GM21786 (cell line): ENCODE results near the gene APLP1.
"Not testable (repeated sequence)": the region's sequence is repeated elsewhere in the genome, so short reads cannot be mapped to it uniquely, and the experiment has no call there.

Source experiments
- ATAC-seq: cut with Tn5 transposase; IDR thresholded peaks from one replicate; pipeline ENCODE4 v1.9.1; 2021; ENCODE audit not compliant: unreplicated experiment

Gene APLP1

GRCh38 chr19:35868172-35868822 lies at the start of gene APLP1:
TSS of gene APLP1 (plus strand) at chr19:35868574. CDS start at chr19:35868637, 63 bp downstream.
- no peak for ATAC-seq

DNA sequence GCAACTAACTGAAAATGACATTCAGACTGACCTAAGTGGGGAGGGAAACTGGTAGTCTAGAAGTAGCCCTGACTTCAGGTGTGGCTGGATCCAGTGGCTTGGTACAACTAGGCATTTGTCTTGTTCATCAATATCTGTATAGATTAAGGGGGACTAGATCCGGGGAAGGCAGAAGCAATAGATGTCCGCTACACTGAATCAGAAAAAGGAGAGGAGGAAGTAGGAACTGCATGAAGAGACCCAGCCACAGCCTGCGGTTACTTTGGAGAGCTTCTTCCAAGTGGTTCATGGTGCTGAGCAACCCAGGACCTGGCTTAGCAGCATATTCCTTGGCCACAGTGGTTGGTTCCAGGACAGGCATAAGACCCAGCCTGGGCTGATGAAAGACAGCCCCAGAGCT lies 45.8 kb upstream of the APLP1 start:
- no peak for ATAC-seq

DNA sequence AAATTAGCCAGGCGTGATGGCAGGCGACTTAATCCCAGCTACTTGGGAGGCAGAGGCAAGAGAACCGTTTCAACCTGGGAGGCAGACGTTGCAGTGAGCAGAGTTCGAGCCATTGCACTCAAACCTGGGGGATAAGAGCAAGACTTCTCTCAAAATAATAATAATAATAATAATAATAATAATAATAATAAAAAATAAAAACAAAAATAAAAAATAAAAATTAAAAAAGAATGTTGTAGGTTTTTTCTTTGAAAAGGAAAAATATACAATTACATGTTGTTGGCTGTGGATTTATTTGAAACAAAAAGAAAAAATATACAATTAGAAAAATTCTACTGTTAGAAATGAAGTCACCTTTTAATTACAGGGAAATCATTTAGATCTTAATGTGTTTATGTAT lies 44.2 kb upstream of the APLP1 start:
- ATAC-seq: no peak

DNA sequence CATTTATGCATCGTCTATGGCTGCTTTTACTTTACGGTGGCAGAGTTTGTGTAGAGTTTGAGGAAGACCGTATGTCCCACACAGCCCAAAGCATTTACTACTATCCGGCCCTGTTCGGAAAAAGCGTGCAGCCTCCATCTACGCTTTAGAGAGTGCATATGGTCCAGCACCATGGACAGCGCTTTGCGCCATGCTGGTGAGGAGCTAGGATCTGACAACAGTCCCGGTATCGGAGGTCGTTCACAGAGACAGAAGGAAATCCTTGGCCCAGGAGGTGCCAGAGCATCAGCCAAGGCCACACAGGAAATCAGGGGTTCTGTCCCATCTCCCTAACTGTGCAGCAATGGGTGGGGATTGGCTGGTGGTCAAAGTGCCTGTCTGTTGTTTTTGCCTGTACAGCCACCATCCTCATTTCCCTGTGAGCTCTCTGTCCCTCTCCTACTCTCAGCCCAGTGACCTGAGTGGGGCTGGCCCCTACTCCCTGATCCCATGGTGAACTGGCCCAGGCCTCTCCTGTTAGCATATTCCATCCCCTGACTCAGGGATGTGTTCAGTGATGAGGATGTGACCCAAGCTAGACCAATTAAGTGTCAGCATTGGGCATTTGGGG lies 39.6 kb upstream of the APLP1 start:
- ATAC-seq: no peak

- ATAC-seq: no peak
Measured at GRCh38 chr19:35830986-35831385, 37.4 kb upstream of the APLP1 start.

- no peak for ATAC-seq
Measured at GRCh38 chr19:35832054-35832453, 36.3 kb upstream of the APLP1 start.

DNA sequence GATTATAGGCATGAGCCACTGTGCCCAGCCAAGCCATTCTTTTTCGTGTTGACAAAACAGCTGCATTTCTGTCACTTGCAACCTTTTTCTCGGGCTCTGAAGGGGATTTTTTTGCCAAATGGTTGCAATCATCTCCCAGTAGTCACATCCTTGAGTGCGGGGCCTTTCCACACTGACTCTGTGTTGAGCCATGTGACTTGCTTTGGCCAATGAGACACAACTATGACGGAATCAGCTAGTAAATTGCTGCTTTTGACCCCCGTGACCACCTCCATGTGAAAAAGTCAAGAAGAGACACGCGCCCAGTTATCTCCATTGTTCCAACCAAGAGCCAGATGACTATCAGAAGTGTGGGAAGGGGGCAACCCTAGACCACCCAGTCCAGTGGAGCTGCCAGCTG lies 34.4 kb upstream of the APLP1 start:
- ATAC-seq: no peak

GRCh38 chr19:35836096-35836495 lies 32.3 kb upstream of the APLP1 start:
- not testable (repeated sequence) for ATAC-seq

GRCh38 chr19:35841961-35842595 lies 26.3 kb upstream of the APLP1 start:
- ATAC-seq: no peak

DNA sequence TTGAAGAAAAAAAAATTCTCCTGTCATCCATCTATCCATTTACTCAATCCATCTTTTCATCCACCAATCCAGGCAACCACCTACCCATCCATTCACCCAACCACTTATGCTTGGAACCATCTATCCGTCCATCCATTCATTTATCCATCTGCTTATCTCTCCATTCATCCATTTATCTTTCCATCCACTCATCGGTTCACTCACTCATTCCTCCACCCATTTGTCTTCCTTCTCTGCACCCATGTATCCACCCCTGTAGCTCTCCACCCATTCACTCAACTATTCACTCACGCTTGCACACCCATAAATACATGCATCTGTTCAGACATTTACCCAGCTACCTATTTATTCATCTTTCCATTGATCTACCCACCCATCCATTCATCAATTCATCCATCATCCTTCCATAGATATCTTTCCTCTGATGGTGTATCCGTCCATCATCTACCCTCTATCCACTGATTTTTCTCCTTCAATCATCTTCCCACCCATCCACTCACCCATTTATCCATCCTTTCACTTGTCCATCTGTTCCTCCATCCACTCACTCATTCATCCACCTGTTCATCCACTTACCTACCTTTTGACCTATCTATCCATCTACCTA lies 25.6 kb upstream of the APLP1 start:
- ATAC-seq: no peak

- ATAC-seq: no peak
Measured at GRCh38 chr19:35843676-35844481, 24.5 kb upstream of the APLP1 start.

DNA sequence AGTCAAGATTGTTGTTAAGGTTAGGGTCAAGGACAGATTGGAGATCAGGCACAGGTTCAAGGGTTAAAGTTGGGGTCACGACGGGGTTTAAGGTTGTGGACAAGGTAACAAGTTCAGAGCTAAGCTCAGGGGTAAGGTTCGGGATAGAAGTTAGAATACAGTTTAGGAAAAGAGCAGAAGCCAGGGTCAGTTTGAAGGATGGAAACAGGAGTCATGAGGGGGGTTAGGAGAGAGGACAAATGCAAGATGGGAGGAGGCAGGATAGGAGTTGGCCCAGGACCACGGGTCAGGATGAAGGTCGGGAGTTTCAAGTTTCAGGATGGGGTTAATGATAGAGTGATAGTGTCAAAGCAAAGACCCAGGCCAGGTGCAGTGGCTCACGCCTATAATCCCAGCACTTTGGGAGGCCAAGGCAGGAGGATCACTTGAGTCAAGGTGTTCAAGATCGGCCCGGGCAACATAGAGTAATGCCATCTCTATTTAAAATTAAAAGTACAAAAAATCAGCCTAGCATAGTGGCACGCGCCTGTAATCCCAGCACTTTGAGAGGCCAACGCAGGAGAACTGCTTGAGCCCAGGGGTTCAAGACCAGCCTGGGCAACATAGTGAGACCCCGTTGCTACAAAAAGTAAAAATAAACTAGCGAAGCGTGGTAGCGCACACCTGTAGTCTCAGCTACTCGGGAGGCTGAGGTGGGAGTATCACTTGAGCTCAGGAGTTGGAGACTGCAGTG lies 23.7 kb upstream of the APLP1 start:
- no peak for ATAC-seq

DNA sequence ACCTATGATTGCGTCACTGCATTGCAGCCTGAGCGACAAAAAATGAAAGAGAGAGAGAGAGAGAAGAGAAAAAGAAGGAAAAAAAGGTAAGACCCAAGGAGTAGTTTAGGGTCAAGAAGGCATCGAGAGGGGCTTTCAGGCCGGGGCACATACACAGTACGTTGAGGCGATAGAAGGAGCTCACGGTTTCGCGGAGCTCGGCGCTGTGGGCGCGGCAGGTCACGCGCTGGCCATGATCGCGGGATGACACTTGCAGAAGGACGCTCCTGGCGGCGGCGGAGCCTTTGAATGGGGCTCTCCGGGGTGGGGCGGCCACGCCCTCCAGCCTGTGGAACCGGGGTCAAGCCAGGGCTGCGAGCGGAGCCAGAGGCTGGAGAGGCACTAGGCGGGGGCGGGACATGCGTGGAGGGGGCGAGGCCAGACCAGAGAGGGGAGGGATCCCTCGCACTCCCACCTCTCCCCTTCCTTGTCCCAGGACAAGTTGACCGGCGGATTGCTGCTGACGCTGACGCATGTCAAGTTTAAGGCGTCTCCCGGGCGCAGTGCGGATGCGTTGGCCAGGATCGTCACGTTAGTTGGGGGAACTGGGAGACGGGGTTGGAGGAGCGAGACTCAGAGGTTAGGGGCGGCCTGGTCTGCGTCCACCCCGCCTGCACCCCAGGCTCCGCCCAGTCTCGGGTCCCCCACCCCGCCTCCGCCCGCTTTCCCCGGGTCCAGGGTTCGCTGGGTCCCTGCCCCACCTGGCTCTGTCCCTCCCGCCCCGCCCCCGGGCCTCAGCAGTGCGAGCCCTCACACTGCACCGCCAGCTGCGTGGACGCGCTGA lies 22.9 kb upstream of the APLP1 start:
- ATAC-seq: no peak

GRCh38 chr19:35846038-35846668 lies 22.2 kb upstream of the APLP1 start:
- ATAC-seq: no peak

GRCh38 chr19:35847911-35848310 lies 20.5 kb upstream of the APLP1 start:
- ATAC-seq: no peak

DNA sequence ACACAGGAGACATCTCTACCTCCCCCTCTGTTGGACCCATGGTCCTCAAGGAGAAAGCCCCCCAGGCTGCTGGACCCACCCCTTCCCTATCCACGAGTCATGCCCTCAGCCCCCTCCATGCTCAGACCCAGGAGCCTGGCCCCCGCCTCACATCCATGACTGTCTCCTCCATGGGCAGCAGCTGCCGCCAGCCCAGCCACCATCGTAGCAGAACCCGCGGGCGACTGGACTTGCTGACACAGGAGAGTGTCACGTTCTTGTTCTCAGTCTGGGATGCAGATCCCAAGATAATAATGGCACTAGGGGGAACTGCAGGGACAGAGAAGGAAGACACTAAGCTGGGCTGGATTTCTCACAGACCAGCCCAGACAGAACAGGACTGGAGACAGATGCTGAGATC lies 19.9 kb upstream of the APLP1 start:
- no peak for ATAC-seq

DNA sequence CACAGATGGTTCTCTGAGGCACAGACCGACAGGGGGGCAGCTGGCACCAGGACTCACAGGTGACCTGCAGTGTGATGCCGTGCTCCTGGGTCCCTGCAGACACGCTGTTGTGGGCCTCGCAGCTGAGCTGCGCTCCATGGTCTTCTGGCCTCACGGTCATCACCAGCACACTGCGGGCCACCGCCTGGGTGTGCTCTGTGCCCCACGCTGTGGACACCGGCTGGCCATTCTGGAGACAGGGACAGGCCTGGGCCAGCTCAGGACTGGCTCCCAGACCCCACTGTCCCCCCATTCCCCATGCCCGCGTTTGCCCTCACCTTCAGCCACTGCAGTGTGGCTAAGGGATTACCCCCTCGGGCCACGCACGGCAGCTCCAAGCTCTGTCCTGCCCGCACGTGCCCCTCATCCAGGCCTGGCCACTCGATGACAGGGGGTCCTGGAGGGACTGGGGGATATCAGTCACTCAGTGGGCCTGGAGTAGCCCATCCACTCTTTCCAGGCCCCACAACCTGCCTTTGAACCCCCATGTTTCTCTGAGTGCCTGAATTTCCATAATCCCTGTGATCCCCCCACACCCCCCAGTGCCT lies 19.4 kb upstream of the APLP1 start:
- no peak for ATAC-seq

DNA sequence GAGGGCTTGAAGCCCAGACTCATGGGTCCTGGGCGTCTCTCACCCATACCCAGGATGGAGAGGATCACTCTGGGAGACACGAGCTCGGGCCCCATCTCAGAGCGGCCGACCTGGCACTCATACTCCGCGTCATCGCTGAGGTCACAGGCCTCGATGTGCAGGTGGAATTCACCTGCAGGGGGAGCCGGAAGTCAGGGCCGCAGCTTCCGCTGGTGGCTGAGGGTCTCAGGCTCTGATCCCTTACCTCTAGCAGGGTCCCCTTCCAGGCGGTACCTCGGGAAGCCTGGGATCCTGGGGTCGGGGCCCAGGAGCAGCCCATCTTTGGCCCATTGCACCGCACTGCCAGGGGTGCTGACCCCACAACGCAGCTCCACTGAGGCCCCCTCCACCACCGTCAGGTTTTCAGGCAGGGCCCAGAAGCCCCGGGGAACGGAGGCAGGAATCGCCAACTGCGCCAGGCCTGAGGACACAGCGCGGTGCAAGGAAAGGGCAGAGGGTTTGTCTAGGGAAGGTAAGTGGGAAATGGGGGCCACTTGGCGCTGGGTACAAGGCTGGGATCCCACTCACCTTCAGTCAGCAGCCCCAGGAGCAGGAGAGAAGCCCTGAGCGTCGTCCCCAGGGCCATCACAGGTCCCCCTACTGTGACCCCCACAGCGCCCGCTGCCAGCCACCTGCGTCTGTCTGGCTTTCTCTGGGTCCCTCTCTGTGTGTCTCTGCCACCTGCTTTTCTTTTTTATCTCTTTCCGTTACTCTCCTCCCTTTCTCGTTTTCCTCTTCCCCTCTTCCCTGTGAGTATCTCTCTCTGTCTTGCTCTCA lies 17.0 kb upstream of the APLP1 start:
- no peak for ATAC-seq
